Naive B cell (primary cell): ENCODE data around the gene PARVB. TPM values are rescaled to one million over a fixed set of nuclear protein-coding genes. Genes with fewer than 3 reads are reported as not detected.
"Not testable (repeated sequence)": the region's sequence is repeated elsewhere in the genome, so short reads cannot be mapped to it uniquely, and the experiment has no call there.

Source experiments
- ATAC-seq, 2 donors: fragments of 150-1000 bp; cut with Tn5 transposase; 2 replicates each; pipeline ENCODE4 v1.10.0; 2021; ENCODE audit warnings: low read depth in 2 of 2, mild to moderate bottlenecking in 2 of 2, moderate library complexity in 2 of 2
- DNase-seq: peaks from one replicate; pipeline ENCODE4 v3.0.0; 2022
- H3K27ac Mint-ChIP-seq, 6 donors: one replicate each; pipeline ENCODE4 v1.8.0; 2020 to 2022; ENCODE audit warnings: mild to moderate bottlenecking in 6 of 6, mixed read lengths in 6 of 6, moderate library complexity in 5 of 6, inconsistent platforms in 2 of 6
- H3K27me3 Mint-ChIP-seq, 3 donors: one replicate each; pipeline ENCODE4 v1.8.0; 2021 to 2022; ENCODE audit warnings: mixed read lengths in 3 of 3, mild to moderate bottlenecking in 1 of 3
- H3K36me3 Mint-ChIP-seq, 2 donors: one replicate each; pipeline ENCODE4 v1.8.0; 2020 to 2022; ENCODE audit warnings: mixed read lengths in 2 of 2, inconsistent platforms in 1 of 2, mild to moderate bottlenecking in 1 of 2
- H3K4me1 Mint-ChIP-seq, 3 donors: one replicate each; pipeline ENCODE4 v1.8.0; 2020 to 2022; ENCODE audit warnings: mixed read lengths in 3 of 3, inconsistent platforms in 1 of 3, mild to moderate bottlenecking in 1 of 3, moderate library complexity in 1 of 3
- H3K4me3 Mint-ChIP-seq, 8 donors: one replicate each; pipeline ENCODE4 v1.8.0; 2020 to 2022; ENCODE audit warnings: mild to moderate bottlenecking in 8 of 8, mixed read lengths in 8 of 8, moderate library complexity in 8 of 8, inconsistent platforms in 2 of 8
- H3K9me3 Mint-ChIP-seq, 7 donors: one replicate each; pipeline ENCODE4 v1.8.0; 2020 to 2022; ENCODE audit warnings: mixed read lengths in 7 of 7, mild to moderate bottlenecking in 5 of 7, inconsistent platforms in 2 of 7, moderate library complexity in 1 of 7
- polyA plus RNA-seq, 6 donors: library from polyadenylated mRNA; unstranded; fragments of 300-500 nt; fragmentation: Illumina TruSeq; gene quantifications; one replicate each; pipeline ENCODE4 v1.2.3, GENCODE V29; 2021; ENCODE audit warnings: low read depth in 6 of 6

The PARVB gene
- polyA plus RNA-seq, 6 donors from 2014 or later: 18.6 to 30.0 (median 21.3) TPM

DNA sequence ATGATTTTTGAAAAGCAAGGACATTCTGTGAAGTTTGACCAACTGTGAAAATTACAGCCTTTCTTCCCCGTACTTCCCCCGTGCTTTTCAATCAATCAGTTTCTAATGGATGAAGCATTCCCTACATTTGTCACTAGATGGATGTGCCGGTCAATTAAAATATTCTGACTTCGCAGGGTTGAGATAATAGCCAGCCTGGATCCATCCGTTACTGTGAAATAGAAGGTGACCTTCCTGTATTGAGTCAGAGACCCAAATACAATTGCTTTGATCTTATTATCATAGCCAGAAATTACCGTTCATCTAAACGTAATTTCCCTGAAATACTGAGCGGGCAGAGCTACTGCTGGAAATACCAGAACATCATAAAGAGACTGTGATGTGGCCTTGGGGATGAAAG lies 21.1 kb upstream of the PARVB start:
- no peaks in the 10 kb centered on the region for H3K27me3 Mint-ChIP-seq
- H3K9me3 Mint-ChIP-seq: peaks cover 0 to 9% (median 5%) of the 10 kb centered on the region in 7 donors
- H3K4me1 Mint-ChIP-seq: peaks cover 3 to 33% (median 22%) of the 10 kb centered on the region in 3 donors
- ATAC-seq (no peak), DNase-seq (no peak)
- no peak overlapping the region for H3K4me3 Mint-ChIP-seq
- H3K36me3 Mint-ChIP-seq: no peaks in the 10 kb centered on the region
- no peak overlapping the region for H3K27ac Mint-ChIP-seq

DNA sequence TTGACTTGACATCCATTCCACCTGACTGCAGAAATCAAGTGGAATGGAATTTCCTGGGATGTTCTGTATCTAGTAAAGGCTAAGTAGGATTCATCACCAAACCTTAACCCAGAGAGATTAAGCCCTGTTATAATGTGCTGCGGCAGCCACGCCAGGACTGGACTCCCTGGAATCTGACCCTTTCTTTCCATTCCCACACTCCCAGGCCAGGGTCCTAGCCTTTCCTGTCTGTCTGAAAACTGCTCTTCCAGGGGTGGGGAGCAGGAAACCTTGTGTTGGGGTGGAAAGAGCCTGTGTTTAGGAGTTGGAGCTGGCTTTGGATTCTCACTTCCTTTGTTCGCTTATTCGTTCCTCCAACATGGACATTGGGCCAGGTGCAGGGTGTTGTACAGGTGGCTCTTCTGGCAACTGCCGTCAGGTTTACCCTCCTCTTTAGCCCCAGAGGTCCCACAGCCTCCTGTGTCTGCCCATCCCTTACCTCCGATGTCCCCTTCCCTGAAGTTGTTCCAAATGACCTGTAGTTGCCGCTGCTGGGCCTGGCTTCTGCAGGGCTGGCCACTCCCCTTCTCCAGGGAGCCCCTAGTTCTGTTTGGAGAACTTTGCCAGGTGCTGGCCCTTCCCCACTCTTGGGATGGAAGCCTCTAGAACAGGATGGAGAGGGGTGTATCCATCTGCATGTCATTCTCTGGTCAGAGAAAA lies 20.5 kb upstream of the PARVB start:
- Mint-ChIP-seq H3K27me3 (no peaks in the 10 kb centered on the region), H3K9me3 (peaks cover 0 to 9% (median 5%) of the 10 kb centered on the region in 7 donors), H3K4me3 (no peak overlapping the region), H3K4me1 (peaks cover 3 to 32% (median 22%) of the 10 kb centered on the region in 3 donors), H3K27ac (peak overlapping the region in 1 of 6 donors; percentile 89), H3K36me3 (no peaks in the 10 kb centered on the region)
- ATAC-seq (no peak), DNase-seq (no peak)

DNA sequence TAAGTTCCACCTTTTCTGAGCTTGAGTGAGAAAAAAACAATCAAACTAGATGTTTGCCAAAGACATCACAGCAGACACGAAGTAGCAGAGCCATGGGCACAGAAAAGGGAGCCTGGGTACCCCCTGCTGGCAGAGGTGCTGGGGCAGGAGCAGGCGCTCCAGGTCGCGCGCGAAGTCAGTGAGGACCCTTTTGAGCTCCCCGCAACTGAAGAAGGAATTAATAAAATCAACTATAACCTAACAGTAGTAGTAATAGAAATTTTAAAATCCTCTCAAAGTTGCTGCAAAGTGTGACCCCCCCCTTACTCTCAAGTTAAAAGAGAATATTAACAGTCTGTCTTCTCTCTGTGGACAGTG lies 20.0 kb upstream of the PARVB start:
- H3K4me1 Mint-ChIP-seq: peaks cover 3 to 26% (median 16%) of the 10 kb centered on the region in 3 donors
- DNase-seq (no peak), ATAC-seq (no peak)
- peak overlapping the region in 2 of 6 donors; percentile 63 to 89 for H3K27ac Mint-ChIP-seq
- no peaks in the 10 kb centered on the region for H3K36me3 Mint-ChIP-seq
- H3K27me3 Mint-ChIP-seq: no peaks in the 10 kb centered on the region
- peaks cover 0 to 9% (median 5%) of the 10 kb centered on the region in 7 donors for H3K9me3 Mint-ChIP-seq
- H3K4me3 Mint-ChIP-seq: no peak overlapping the region

DNA sequence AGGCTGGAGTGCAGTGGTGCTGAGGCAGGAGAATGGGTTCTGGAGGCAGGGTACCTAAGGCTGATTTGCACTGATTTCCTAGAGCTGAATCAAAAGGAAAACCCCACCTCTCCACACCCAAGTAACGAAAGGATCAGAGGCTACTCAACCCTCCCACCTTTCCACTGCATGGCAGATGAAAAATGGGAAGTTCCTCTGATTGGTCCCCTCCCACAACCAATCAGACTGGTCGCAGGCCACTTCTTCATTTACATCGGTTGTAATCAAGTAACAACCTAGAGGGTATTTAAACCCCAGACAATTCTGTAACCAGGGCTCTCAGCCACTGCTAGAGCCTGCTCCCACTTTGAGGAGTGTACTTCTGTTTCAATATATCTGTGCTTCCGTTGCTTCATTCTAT lies 18.6 kb upstream of the PARVB start:
- H3K4me1 Mint-ChIP-seq: peaks cover 0 to 13% (median 11%) of the 10 kb centered on the region in 3 donors
- peak overlapping the region in 5 of 6 donors; percentile 49 to 75 (median 59) for H3K27ac Mint-ChIP-seq
- no peak for DNase-seq
- peaks cover 0 to 9% (median 5%) of the 10 kb centered on the region in 7 donors for H3K9me3 Mint-ChIP-seq
- peak overlapping the region in 6 of 8 donors; percentile 18 to 66 (median 31) for H3K4me3 Mint-ChIP-seq
- no peaks in the 10 kb centered on the region for H3K36me3 Mint-ChIP-seq
- H3K27me3 Mint-ChIP-seq: no peaks in the 10 kb centered on the region
- peak; percentile 78 to 82 for ATAC-seq

DNA sequence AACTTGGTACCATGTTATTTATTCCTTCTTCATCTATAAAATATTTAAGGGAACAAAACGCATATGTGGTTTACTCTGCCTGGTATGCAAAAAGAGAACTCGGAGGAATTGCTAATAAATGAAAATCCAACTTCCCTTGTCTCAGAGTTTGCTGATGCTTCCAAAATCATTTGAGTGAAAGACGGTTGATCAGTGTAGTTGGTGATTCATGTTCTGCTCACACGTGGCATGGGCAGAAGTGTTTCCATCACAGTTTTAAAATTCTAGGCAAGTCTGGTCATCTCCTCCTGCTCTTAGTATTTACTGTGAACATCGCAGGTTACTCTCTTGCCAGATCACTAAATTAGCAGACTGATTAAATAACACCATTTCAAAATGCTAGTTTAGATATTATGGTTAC lies 11.9 kb upstream of the PARVB start:
- Mint-ChIP-seq H3K4me3 (no peak overlapping the region), H3K9me3 (no peaks in the 10 kb centered on the region), H3K36me3 (no peaks in the 10 kb centered on the region), H3K27ac (no peak overlapping the region), H3K4me1 (peaks cover 4 to 14% (median 6%) of the 10 kb centered on the region in 3 donors), H3K27me3 (no peaks in the 10 kb centered on the region)
- no peak for DNase-seq
- no peak for ATAC-seq

DNA sequence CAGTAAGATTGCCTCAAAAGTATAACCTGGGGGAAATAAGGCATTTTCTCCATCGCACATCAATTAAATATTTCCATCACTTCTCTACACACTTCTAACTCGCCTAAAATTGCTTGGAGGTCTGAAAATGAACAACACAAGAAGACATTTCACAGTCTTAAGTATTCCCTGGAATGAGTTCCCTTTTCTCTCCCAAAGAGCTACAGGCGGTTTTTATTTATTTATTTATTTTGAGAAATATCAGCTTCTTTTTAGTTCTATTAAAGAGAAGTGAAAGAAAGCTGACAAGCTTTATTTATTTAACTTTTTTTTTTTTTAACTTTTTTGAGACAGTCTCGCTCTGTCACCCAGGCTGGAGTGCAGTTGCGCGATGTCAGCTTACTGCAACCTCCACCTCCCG lies 11.5 kb upstream of the PARVB start:
- DNase-seq: no peak

DNA sequence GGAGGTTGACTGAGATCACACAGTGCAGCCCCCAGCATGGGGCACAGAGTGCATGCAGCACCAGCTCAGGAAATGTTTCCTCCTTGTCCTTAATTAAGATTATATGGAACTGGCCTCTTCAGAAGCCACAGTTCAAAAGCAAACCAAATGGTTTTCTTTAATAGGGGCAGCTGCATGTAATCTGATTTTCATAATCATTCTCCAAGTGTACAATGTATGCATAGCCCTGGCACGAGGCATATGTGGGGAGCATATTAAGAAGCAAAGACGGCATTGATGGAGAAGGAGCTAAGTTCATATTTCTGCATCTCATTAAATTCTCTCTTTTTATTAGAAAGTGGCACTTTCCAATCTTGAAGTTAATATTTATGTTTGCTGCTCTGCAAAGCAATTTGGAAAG lies 9.9 kb upstream of the PARVB start:
- Mint-ChIP-seq H3K36me3 (no peaks in the 10 kb centered on the region), H3K27ac (peak overlapping the region in 2 of 6 donors; percentile 18 to 19), H3K27me3 (no peaks in the 10 kb centered on the region), H3K4me3 (no peak overlapping the region), H3K9me3 (no peaks in the 10 kb centered on the region), H3K4me1 (peaks cover 8 to 16% (median 15%) of the 10 kb centered on the region in 3 donors)
- ATAC-seq: no peak
- DNase-seq: no peak

More for the DNA sequence above, 11.5 kb upstream of the PARVB start:
- Mint-ChIP-seq H3K27ac (no peak overlapping the region), H3K27me3 (no peaks in the 10 kb centered on the region), H3K9me3 (no peaks in the 10 kb centered on the region), H3K4me1 (peaks cover 5 to 15% (median 8%) of the 10 kb centered on the region in 3 donors), H3K36me3 (no peaks in the 10 kb centered on the region), H3K4me3 (no peak overlapping the region)
- no peak for ATAC-seq

DNA sequence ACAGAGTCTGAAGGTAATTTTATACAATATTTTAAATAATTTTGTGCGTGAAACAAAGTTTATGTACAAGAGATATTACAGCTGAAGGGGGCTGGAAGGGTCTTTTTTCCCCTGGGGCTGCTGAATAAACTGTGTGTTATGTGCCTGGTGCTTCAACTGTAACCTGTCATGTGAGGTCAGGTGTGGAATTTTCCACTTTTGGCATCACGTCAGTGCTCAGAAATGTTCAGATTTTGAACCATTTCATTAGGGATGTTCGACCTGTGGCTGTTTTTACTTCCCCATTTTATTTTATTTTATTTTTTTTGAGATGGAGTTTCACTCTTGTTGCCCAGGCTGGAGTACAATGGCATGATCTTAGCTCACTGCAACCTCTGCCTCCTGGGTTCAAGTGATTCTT lies 7.5 kb upstream of the PARVB start:
- ATAC-seq: peak; percentile 77 to 84
- H3K36me3 Mint-ChIP-seq, H3K27me3 Mint-ChIP-seq, DNase-seq, H3K4me3 Mint-ChIP-seq, H3K9me3 Mint-ChIP-seq: not testable (repeated sequence)
- peaks cover 8 to 21% (median 17%) of the 10 kb centered on the region in 3 donors for H3K4me1 Mint-ChIP-seq
- peak overlapping the region in 5 of 6 donors; percentile 21 to 86 (median 30) for H3K27ac Mint-ChIP-seq

DNA sequence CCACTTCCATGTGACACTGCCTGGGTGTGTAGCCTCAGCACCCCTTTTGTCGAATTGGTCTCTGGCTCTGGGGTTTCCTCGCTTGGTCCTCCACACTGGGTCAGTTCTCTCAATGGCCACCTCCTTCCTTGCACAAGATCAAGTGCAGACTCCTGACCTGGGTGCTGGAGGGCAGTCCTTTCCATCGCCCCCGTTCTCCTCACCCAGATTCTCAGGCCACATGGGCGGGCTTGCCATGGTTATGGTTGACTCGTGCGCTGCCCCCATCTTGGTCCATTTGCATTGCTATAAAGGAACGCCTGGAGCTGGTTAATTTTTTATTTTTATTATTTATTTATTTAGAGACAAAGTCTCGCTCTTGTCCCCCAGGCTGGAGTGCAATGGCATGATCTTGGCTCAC lies 5.5 kb upstream of the PARVB start:
- H3K4me1 Mint-ChIP-seq: peaks cover 15 to 32% (median 32%) of the 10 kb centered on the region in 3 donors
- no peaks in the 10 kb centered on the region for H3K9me3 Mint-ChIP-seq
- H3K27ac Mint-ChIP-seq: peak overlapping the region in 2 of 6 donors; percentile 52 to 83
- H3K4me3 Mint-ChIP-seq: peak overlapping the region in 1 of 8 donors; percentile 59
- ATAC-seq (no peak), DNase-seq (no peak)
- no peaks in the 10 kb centered on the region for H3K36me3 Mint-ChIP-seq
- no peaks in the 10 kb centered on the region for H3K27me3 Mint-ChIP-seq

DNA sequence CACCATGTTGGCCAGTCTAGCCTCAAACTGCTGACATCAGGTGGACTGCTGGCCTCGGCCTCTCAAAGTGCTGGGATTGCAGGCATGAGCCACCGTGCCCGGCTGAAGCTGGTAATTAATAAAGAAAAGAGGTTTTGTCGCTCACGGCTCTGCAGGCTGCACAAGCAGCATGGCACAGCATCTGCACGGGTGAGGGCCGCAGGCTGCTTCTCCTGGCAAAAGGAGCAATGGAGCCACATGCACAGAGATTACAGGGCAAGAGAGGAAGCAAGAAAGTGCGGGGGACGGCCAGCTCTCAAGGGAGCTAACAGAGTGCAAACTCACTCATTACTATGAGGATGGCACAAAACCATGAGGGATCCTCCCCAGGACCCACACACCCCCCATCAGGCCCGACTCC lies 4.7 kb upstream of the PARVB start:
- no peaks in the 10 kb centered on the region for H3K9me3 Mint-ChIP-seq
- peak overlapping the region in 1 of 6 donors; percentile 82 for H3K27ac Mint-ChIP-seq
- no peaks in the 10 kb centered on the region for H3K36me3 Mint-ChIP-seq
- no peaks in the 10 kb centered on the region for H3K27me3 Mint-ChIP-seq
- peak overlapping the region in 1 of 8 donors; percentile 33 for H3K4me3 Mint-ChIP-seq
- no peak for DNase-seq
- peaks cover 18 to 35% (median 34%) of the 10 kb centered on the region in 3 donors for H3K4me1 Mint-ChIP-seq
- no peak for ATAC-seq

DNA sequence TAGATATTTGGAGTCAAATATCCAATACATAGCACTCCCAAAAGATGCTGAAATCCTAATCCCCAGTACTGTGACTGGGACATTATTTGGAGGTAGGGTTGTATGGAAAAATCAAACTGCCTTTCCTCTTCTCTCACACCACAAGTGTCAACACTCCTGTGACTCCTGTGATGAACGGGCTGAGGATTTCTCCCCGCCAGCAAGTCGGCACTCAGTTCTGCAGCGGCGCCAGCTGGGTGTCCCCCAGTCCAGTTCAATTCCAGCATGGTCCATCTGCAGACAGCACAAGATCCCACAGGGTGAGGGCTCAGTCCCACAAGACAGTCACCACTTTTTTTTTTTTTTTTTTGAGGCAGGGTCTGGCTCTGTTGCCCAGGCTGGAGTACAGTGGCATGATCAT lies 4.3 kb upstream of the PARVB start:
- no peaks in the 10 kb centered on the region for H3K27me3 Mint-ChIP-seq
- no peaks in the 10 kb centered on the region for H3K9me3 Mint-ChIP-seq
- DNase-seq: no peak
- H3K27ac Mint-ChIP-seq: peak overlapping the region in 1 of 6 donors; percentile 47
- H3K4me3 Mint-ChIP-seq: peak overlapping the region in 1 of 8 donors; percentile 33
- H3K36me3 Mint-ChIP-seq: no peaks in the 10 kb centered on the region
- H3K4me1 Mint-ChIP-seq: peaks cover 18 to 37% (median 36%) of the 10 kb centered on the region in 3 donors
- ATAC-seq: no peak

DNA sequence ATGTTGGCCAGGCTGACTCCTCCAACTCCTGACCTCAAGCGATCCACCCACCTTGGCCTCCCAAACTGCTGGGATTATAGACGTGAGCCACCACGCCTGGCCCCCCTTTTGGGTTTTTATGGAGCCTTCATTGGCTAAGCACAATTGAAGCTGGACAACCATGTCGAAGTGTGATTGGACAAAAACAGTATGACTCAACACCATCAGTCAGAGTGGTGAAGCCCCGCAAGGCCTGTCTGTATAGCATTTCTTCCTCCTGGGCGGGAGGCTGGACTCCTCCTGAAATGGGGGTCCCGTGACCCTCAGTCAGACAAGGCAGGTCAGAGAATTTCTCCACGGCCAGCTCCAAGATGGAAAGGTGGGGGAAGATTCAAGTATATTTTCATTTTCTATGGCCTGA lies 3.1 kb upstream of the PARVB start:
- Mint-ChIP-seq H3K27ac (peak overlapping the region in 3 of 6 donors; percentile 47 to 86 (median 60)), H3K27me3 (no peaks in the 10 kb centered on the region), H3K36me3 (no peaks in the 10 kb centered on the region), H3K4me1 (peaks cover 25 to 48% (median 44%) of the 10 kb centered on the region in 3 donors), H3K9me3 (no peaks in the 10 kb centered on the region), H3K4me3 (peak overlapping the region in 3 of 8 donors; percentile 44 to 84 (median 74))
- ATAC-seq (no peak), DNase-seq (no peak)

DNA sequence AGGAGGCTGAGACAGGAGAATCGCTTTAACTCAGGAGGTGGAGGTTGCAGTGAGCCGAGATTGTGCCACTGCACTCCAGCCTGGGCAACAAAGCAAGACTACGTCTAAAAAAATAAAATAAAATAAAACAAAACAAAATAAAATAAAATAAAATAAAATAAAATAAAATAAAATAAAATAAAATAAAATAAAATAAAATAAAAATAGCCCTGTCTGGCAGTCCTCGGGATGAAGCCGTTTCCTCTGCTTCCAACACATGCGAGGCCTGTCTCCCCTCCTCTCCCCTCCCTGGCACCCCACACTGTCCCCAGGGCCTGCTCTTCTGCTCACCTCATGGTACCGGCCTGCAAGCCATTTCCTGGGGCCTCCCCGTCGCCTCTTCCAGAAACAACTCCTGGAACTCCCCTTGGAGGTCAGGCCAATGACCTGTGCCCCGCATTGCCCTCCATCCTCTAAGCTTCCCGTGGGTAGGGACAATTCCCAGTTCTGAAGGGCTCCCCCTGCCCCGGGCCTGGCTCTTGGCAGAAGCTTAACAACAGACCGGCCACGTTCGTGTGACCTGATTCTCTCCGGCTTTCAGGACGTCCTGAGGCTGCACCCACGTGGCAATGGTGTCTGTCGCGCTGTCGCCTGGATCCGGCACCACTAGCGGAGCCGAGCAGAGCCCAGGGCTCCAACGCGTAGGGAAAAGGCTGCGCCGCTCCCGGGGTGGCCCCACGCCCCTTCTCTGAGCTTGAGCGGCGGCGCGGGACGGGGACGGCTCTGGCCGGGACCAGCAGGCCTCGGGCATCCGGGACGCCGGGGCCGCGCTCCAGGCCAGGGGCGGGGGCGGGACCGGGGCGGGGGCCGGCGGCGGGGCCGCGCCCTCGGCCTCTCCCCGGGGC lies 456 bp upstream of the PARVB start:
- Mint-ChIP-seq H3K27ac (peak overlapping the region; percentile 87 to 99 (median 97)), H3K9me3 (no peaks in the 10 kb centered on the region), H3K36me3 (no peaks in the 10 kb centered on the region), H3K27me3 (no peaks in the 10 kb centered on the region), H3K4me3 (peak overlapping the region; percentile 80 to 95 (median 90)), H3K4me1 (peaks cover 38 to 59% (median 59%) of the 10 kb centered on the region in 3 donors)
- DNase-seq (peak; percentile 64), ATAC-seq (peak; percentile 2 to 5)
